Mesodermal cell (in vitro differentiated cells): ENCODE measurements around the gene HIF1AN.

Experiments used
- H3K27ac ChIP-seq: 2 replicates; pipeline ENCODE4 v1.7.0; 2013; ENCODE audit warnings: mild to moderate bottlenecking, low read depth, low read length, moderate library complexity; ENCODE audit not compliant: severe bottlenecking
- H3K36me3 ChIP-seq: 2 replicates; pipeline ENCODE4 v1.7.1; 2013; ENCODE audit warnings: mild to moderate bottlenecking, low read length, moderate library complexity; ENCODE audit not compliant: control insufficient read depth, insufficient read depth
- H3K4me1 ChIP-seq: one replicate; pipeline ENCODE4 v1.7.1; 2013; ENCODE audit warnings: mild to moderate bottlenecking, low read length; ENCODE audit not compliant: insufficient read depth, control insufficient read depth, poor library complexity, severe bottlenecking
- H3K4me3 ChIP-seq: 2 replicates; pipeline ENCODE4 v1.7.0; 2013; ENCODE audit warnings: low read length, control low read depth, mild to moderate bottlenecking; ENCODE audit not compliant: insufficient read depth, poor library complexity, severe bottlenecking; ENCODE audit errors: extremely low read depth
- H3K9me3 ChIP-seq: 2 replicates; pipeline ENCODE4 v1.7.1; 2013; ENCODE audit warnings: mild to moderate bottlenecking, low read length, moderate library complexity; ENCODE audit not compliant: control insufficient read depth
- WGBS, 2 experiments: methylation state at CpG; one replicate each; pipeline ENCODE4 v1.1.5; 2013; ENCODE audit warnings: missing lambda C conversion rate in 2 of 2; ENCODE audit not compliant: insufficient coverage in 2 of 2; 5-methylcytosine and 5-hydroxymethylcytosine counted together

The HIF1AN gene

GRCh38 chr10:100520811-100521210 is 14.9 kb upstream of the HIF1AN start:
- peaks cover 15% of the 10 kb centered on the region for H3K4me1 ChIP-seq
- no peak overlapping the region for H3K27ac ChIP-seq
- H3K9me3 ChIP-seq: no peaks in the 10 kb centered on the region
- H3K4me3 ChIP-seq: no peak overlapping the region
- 73 to 100% methylated on average over 2 of the region's 3 CpGs for WGBS, 2 experiments
- peaks cover 38% of the 10 kb centered on the region for H3K36me3 ChIP-seq

- H3K4me3 ChIP-seq: no peak overlapping the region
- no peaks in the 10 kb centered on the region for H3K9me3 ChIP-seq
- peaks cover 52% of the 10 kb centered on the region for H3K36me3 ChIP-seq
- 93% methylated on average over 3 of the region's 5 CpGs; no CpG with 5 or more reads in 1 of the 2 experiments for WGBS, 2 experiments
- peaks cover 15% of the 10 kb centered on the region for H3K4me1 ChIP-seq
- no peak overlapping the region for H3K27ac ChIP-seq
Observed at GRCh38 chr10:100522107-100522801, 13.5 kb upstream of the HIF1AN start.

- Histone ChIP-seq H3K9me3 (no peaks in the 10 kb centered on the region), H3K27ac (no peak overlapping the region), H3K4me3 (no peak overlapping the region), H3K36me3 (peaks cover 58% of the 10 kb centered on the region), H3K4me1 (peaks cover 15% of the 10 kb centered on the region)
- WGBS, 2 experiments: 92 to 95% methylated on average over 8 to 9 of the region's 9 CpGs
Observed at GRCh38 chr10:100522945-100523344, 12.8 kb upstream of the HIF1AN start.

GRCh38 chr10:100524206-100524605 is 11.5 kb upstream of the HIF1AN start:
- peaks cover 64% of the 10 kb centered on the region for H3K36me3 ChIP-seq
- H3K4me1 ChIP-seq: peaks cover 15% of the 10 kb centered on the region
- no peak overlapping the region for H3K4me3 ChIP-seq
- WGBS, 2 experiments: 78 to 98% methylated on average over 3 to 6 of the region's 6 CpGs
- H3K27ac ChIP-seq: no peak overlapping the region
- H3K9me3 ChIP-seq: no peaks in the 10 kb centered on the region

GRCh38 chr10:100524638-100525037 is 11.1 kb upstream of the HIF1AN start:
- peaks cover 64% of the 10 kb centered on the region for H3K36me3 ChIP-seq
- H3K4me3 ChIP-seq: no peak overlapping the region
- H3K4me1 ChIP-seq: peaks cover 11% of the 10 kb centered on the region
- H3K9me3 ChIP-seq: no peaks in the 10 kb centered on the region
- WGBS, 2 experiments: 87 to 92% methylated on average over 2 of the region's 2 CpGs
- H3K27ac ChIP-seq: no peak overlapping the region

- Histone ChIP-seq H3K36me3 (peaks cover 48% of the 10 kb centered on the region), H3K4me1 (no peaks in the 10 kb centered on the region), H3K4me3 (peak overlapping the region; percentile 85), H3K9me3 (peaks cover 5% of the 10 kb centered on the region), H3K27ac (no peak overlapping the region)
- WGBS, 2 experiments: 94 to 100% methylated on average over 3 to 4 of the region's 7 CpGs
Observed at GRCh38 chr10:100528123-100528886, 7.4 kb upstream of the HIF1AN start.

- Histone ChIP-seq H3K36me3 (peaks cover 41% of the 10 kb centered on the region), H3K27ac (no peak overlapping the region), H3K4me3 (peak overlapping the region; percentile 85), H3K4me1 (no peaks in the 10 kb centered on the region), H3K9me3 (peaks cover 5% of the 10 kb centered on the region)
- 10% methylated on average over 10 to 14 of the region's 18 CpGs for WGBS, 2 experiments
Observed at GRCh38 chr10:100528921-100529474, 6.7 kb upstream of the HIF1AN start.

GRCh38 chr10:100529475-100530298 is 6.1 kb upstream of the HIF1AN start, which contains the start of gene NDUFB8:
Gene NDUFB8, minus strand, starts transcription at chr10:100529871. Its CDS starts 20 bp downstream, at chr10:100529851.
- H3K4me3 ChIP-seq: peak within 1 kb of the TSS; percentile 85
- H3K36me3 ChIP-seq: peaks cover 36% of the 10 kb centered on the region
- H3K4me1 ChIP-seq: no peaks in the 10 kb centered on the region
- H3K27ac ChIP-seq: no peak within 1 kb of the TSS
- peaks cover 5% of the 10 kb centered on the region for H3K9me3 ChIP-seq
- WGBS, 2 experiments: 3% methylated on average over 26 to 33 of the region's 43 CpGs

- no peak overlapping the region for H3K4me3 ChIP-seq
- H3K9me3 ChIP-seq: peaks cover 5% of the 10 kb centered on the region
- no peak overlapping the region for H3K27ac ChIP-seq
- H3K36me3 ChIP-seq: peaks cover 16% of the 10 kb centered on the region
- peaks cover 5% of the 10 kb centered on the region for H3K4me1 ChIP-seq
Observed at GRCh38 chr10:100531761-100532160, 4.0 kb upstream of the HIF1AN start.

- peaks cover 11% of the 10 kb centered on the region for H3K4me1 ChIP-seq
- peaks cover 5% of the 10 kb centered on the region for H3K9me3 ChIP-seq
- 50% methylated on average over 2 of the region's 2 CpGs; no CpG with 5 or more reads in 1 of the 2 experiments for WGBS, 2 experiments
- no peak overlapping the region for H3K4me3 ChIP-seq
- H3K36me3 ChIP-seq: peaks cover 25% of the 10 kb centered on the region
- no peak overlapping the region for H3K27ac ChIP-seq
Observed at GRCh38 chr10:100534726-100535125, 1.0 kb upstream of the HIF1AN start.
